HFFc6 (cell line): ENCODE measurements around the gene OSBP2. TPM values are rescaled to one million over a fixed set of nuclear protein-coding genes. Genes with fewer than 3 reads are reported as not detected.

ENCODE experiments used
- DNase-seq: peaks from one replicate; pipeline ENCODE4 v3.0.0-alpha.2; 2018
- H3K27ac Mint-ChIP-seq: 2 replicates; pipeline ENCODE4 v1.8.0; 2020; ENCODE audit warnings: mild to moderate bottlenecking, mixed read lengths
- H3K27me3 Mint-ChIP-seq: 2 replicates; pipeline ENCODE4 v1.8.0; 2021; ENCODE audit warnings: mild to moderate bottlenecking, moderate library complexity, mixed read lengths; ENCODE audit not compliant: insufficient read depth
- H3K36me3 Mint-ChIP-seq: 2 replicates; pipeline ENCODE4 v1.8.0; 2021; ENCODE audit warnings: low read depth, mixed read lengths
- H3K4me1 Mint-ChIP-seq: 2 replicates; pipeline ENCODE4 v1.8.0; 2020; ENCODE audit warnings: low read depth, mixed read lengths
- H3K4me3 Mint-ChIP-seq: 2 replicates; pipeline ENCODE4 v1.8.0; 2020; ENCODE audit warnings: mild to moderate bottlenecking, moderate library complexity, mixed read lengths
- H3K9me3 Mint-ChIP-seq: 2 replicates; pipeline ENCODE4 v1.8.0; 2020; ENCODE audit warnings: mild to moderate bottlenecking, mixed read lengths
- total RNA-seq, 6 experiments: library from RNA; stranded (reverse); fragmentation: NEBNext Ultra II Directional; extraction: Animal tissue kit (Norgen Biotek cat#: 25700); gene quantifications; 2 replicates in 1 of 6; 3 replicates in 5 of 6; pipeline ENCODE4 v1.2.3, GENCODE V29; 2021
- TF ChIP-seq, protein P1 (sequence below): fragments of 200-600 bp; sonication (generic); IDR thresholded peaks from 2 replicates; pipeline ENCODE4 v1.5.0; 2021; ENCODE audit warnings: antibody characterized with exemption, mild to moderate bottlenecking

OSBP2 gene
- total RNA-seq, 6 experiments from 2014 or later: 0.09 to 0.37 (median 0.28) TPM; not detected in 1

DNA sequence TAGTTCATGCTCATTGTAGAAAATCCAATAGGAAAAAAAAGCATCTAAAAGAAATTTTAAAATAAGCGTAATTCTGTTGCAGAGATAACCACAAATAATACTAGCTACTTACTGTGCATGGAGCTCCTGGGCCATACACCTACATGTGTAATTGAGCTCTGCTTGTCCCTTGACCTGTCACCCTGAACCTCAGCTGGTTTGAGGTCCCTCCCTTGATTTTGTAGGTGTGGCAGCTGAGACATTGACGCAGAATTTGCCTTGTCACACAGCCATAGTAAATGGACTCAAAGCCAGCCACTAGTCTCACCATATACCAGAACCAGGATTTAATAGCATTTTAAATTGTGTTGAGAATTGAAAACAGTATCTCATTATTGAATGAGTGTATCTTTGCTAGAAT lies 138.6 kb downstream of the OSBP2 start:
- DNase-seq: no peak
- Mint-ChIP-seq H3K9me3 (peaks cover 8% of the 10 kb centered on the region; the same call in 1 of the 2 replicates), H3K36me3 (no peaks in the 10 kb centered on the region; the same call in 1 of the 2 replicates), H3K4me3 (no peak overlapping the region), H3K27me3 (peaks cover 22% of the 10 kb centered on the region), H3K27ac (no peak overlapping the region), H3K4me1 (peaks cover 40% of the 10 kb centered on the region)
- TF ChIP-seq, protein P1, sequence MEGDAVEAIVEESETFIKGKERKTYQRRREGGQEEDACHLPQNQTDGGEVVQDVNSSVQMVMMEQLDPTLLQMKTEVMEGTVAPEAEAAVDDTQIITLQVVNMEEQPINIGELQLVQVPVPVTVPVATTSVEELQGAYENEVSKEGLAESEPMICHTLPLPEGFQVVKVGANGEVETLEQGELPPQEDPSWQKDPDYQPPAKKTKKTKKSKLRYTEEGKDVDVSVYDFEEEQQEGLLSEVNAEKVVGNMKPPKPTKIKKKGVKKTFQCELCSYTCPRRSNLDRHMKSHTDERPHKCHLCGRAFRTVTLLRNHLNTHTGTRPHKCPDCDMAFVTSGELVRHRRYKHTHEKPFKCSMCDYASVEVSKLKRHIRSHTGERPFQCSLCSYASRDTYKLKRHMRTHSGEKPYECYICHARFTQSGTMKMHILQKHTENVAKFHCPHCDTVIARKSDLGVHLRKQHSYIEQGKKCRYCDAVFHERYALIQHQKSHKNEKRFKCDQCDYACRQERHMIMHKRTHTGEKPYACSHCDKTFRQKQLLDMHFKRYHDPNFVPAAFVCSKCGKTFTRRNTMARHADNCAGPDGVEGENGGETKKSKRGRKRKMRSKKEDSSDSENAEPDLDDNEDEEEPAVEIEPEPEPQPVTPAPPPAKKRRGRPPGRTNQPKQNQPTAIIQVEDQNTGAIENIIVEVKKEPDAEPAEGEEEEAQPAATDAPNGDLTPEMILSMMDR: no peak

DNA sequence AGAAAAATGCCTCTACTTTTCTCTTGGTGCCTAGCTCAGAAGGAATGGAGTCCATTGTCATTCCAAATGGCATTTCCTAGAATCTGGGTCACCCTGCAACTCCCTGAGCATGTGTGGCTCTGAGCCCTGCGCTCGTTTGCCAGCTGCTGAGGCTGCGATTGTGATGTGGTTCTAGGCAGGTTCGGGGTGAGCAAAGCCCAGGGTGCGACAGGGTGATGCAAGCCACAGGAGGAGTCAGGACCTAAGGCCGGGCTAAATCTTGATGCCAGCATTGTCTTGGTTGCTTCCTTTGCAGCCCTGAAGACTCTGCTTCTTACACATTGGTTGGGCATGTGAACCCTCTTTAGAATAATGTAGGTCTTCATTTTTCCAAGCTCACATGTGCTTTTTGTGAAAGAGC lies 142.9 kb downstream of the OSBP2 start:
- no peak for DNase-seq
- Mint-ChIP-seq H3K9me3 (peaks cover 10% of the 10 kb centered on the region; the same call in 1 of the 2 replicates), H3K27ac (no peak overlapping the region), H3K4me1 (peaks cover 14% of the 10 kb centered on the region; the same call in 1 of the 2 replicates), H3K27me3 (peaks cover 18% of the 10 kb centered on the region), H3K36me3 (no peaks in the 10 kb centered on the region), H3K4me3 (no peak overlapping the region)
- TF ChIP-seq, protein P1: no peak

DNA sequence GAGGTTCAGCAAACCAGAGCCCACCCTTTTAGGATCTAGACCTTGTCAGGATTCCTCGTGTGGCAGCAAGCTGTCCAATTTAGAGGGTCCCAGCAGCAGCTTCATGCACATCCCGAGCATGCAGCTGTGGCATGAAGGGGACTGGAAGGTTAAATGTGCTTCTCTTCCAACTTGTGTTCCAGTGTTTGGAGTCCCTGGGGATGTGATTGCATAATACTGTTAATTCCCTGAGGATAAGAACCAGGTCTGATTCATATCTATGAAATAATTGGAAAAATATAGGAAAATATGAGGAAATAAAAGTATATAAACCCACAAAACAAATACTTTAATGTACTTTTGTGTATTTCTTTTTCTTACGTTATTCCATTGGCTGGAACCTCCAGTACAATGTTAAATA lies 143.4 kb downstream of the OSBP2 start:
- no peak for DNase-seq
- TF ChIP-seq, protein P1: no peak
- Mint-ChIP-seq H3K4me3 (no peak overlapping the region), H3K9me3 (peaks cover 10% of the 10 kb centered on the region; the same call in 1 of the 2 replicates), H3K4me1 (peaks cover 14% of the 10 kb centered on the region; the same call in 1 of the 2 replicates), H3K27ac (no peak overlapping the region), H3K36me3 (no peaks in the 10 kb centered on the region), H3K27me3 (peaks cover 19% of the 10 kb centered on the region)

GRCh38 chr22:30841273-30841672 lies 146.6 kb downstream of the OSBP2 start:
- Mint-ChIP-seq H3K9me3 (peaks cover 10% of the 10 kb centered on the region; the same call in 1 of the 2 replicates), H3K4me1 (peaks cover 16% of the 10 kb centered on the region; the same call in 1 of the 2 replicates), H3K27ac (no peak overlapping the region), H3K27me3 (peaks cover 14% of the 10 kb centered on the region), H3K36me3 (no peaks in the 10 kb centered on the region), H3K4me3 (peak overlapping the region; percentile 28; the same call in 1 of the 2 replicates)
- TF ChIP-seq, protein P1: no peak
- no peak for DNase-seq

- Mint-ChIP-seq H3K27ac (no peak overlapping the region), H3K27me3 (peaks cover 16% of the 10 kb centered on the region), H3K4me1 (peaks cover 16% of the 10 kb centered on the region; the same call in 1 of the 2 replicates), H3K4me3 (no peak overlapping the region), H3K36me3 (no peaks in the 10 kb centered on the region), H3K9me3 (peaks cover 3% of the 10 kb centered on the region; the same call in 1 of the 2 replicates)
- no peak for DNase-seq
- TF ChIP-seq, protein P1: no peak
Observed at GRCh38 chr22:30843245-30843644, 148.6 kb downstream of the OSBP2 start.
